Astrocyte (in vitro differentiated cells and primary cell): ENCODE measurements around the gene SCARF1. TPM values are rescaled to one million over a fixed set of nuclear protein-coding genes. Genes with fewer than 3 reads are reported as not detected.

Experiments
- DNase-seq: peaks from one replicate; pipeline ENCODE4 v3.0.0-alpha.2; 2010; ENCODE audit warnings: low read depth
- FAIRE-seq: peaks from 2 replicates; lab custom pipeline; 2011; peaks lifted over from hg19 to GRCh38; lab: Jason Lieb, UNC
- H2AFZ ChIP-seq: 2 replicates; pipeline ENCODE4 v1.6.0; 2012; ENCODE audit warnings: low read depth, low read length, inconsistent platforms
- H3K27ac ChIP-seq: 2 replicates; pipeline ENCODE4 v1.5.1; 2011; ENCODE audit warnings: low read depth, low read length, inconsistent platforms
- H3K27me3 ChIP-seq: 2 replicates; pipeline ENCODE4 v1.6.0; 2011; ENCODE audit warnings: low read length, inconsistent platforms; ENCODE audit not compliant: insufficient read depth
- H3K36me3 ChIP-seq: 2 replicates; pipeline ENCODE4 v1.5.1; 2011; ENCODE audit warnings: low read length, inconsistent platforms; ENCODE audit not compliant: insufficient read depth
- H3K4me1 ChIP-seq: 2 replicates; pipeline ENCODE4 v1.5.1; 2011; ENCODE audit warnings: low read length, inconsistent platforms; ENCODE audit not compliant: insufficient read depth
- H3K4me2 ChIP-seq: 2 replicates; pipeline ENCODE4 v1.6.0; 2012; ENCODE audit warnings: low read length, inconsistent platforms
- H3K4me3 ChIP-seq: 2 replicates; pipeline ENCODE4 v1.5.1; 2011; ENCODE audit warnings: low read depth, mild to moderate bottlenecking, low read length, inconsistent platforms; ENCODE audit not compliant: insufficient read depth
- H3K79me2 ChIP-seq: 2 replicates; pipeline ENCODE4 v1.6.0; 2012; ENCODE audit warnings: mild to moderate bottlenecking, low read length, inconsistent platforms; ENCODE audit not compliant: insufficient read depth
- H3K9ac ChIP-seq: 2 replicates; pipeline ENCODE4 v1.6.0; 2012; ENCODE audit warnings: mild to moderate bottlenecking, low read length, inconsistent platforms
- H3K9me3 ChIP-seq: 2 replicates; pipeline ENCODE4 v1.5.1; 2012; ENCODE audit warnings: low read depth, mild to moderate bottlenecking, low read length, inconsistent platforms; ENCODE audit not compliant: insufficient read depth
- H4K20me1 ChIP-seq: 2 replicates; pipeline ENCODE4 v1.6.0; 2012; ENCODE audit warnings: low read length, inconsistent platforms; ENCODE audit not compliant: insufficient read depth
- H3K27ac Mint-ChIP-seq: one replicate; pipeline ENCODE4 v1.8.0; 2021; ENCODE audit warnings: mild to moderate bottlenecking, mixed read lengths; ENCODE audit not compliant: unreplicated experiment
- H3K27me3 Mint-ChIP-seq: one replicate; pipeline ENCODE4 v1.8.0; 2021; ENCODE audit warnings: low read depth, mixed read lengths; ENCODE audit not compliant: unreplicated experiment
- H3K36me3 Mint-ChIP-seq: one replicate; pipeline ENCODE4 v1.8.0; 2021; ENCODE audit warnings: low read depth, mixed read lengths; ENCODE audit not compliant: unreplicated experiment
- H3K4me1 Mint-ChIP-seq: one replicate; pipeline ENCODE4 v1.8.0; 2021; ENCODE audit warnings: low read depth, mixed read lengths; ENCODE audit not compliant: unreplicated experiment
- H3K4me3 Mint-ChIP-seq: one replicate; pipeline ENCODE4 v1.8.0; 2021; ENCODE audit warnings: mild to moderate bottlenecking, moderate library complexity, mixed read lengths; ENCODE audit not compliant: unreplicated experiment
- H3K9me3 Mint-ChIP-seq: one replicate; pipeline ENCODE4 v1.8.0; 2021; ENCODE audit warnings: mild to moderate bottlenecking, mixed read lengths; ENCODE audit not compliant: unreplicated experiment
- EZH2 ChIP-seq: IDR thresholded peaks from 2 replicates; pipeline ENCODE4 v1.6.1; 2012; ENCODE audit warnings: mild to moderate bottlenecking, low read length, inconsistent platforms; ENCODE audit not compliant: insufficient read depth
- total RNA-seq: library from RNA; stranded (reverse); gene quantifications from 2 replicates; pipeline ENCODE4 v1.2.1, GENCODE V29; 2021
- TF ChIP-seq, protein P1 (sequence below): IDR thresholded peaks from 2 replicates; pipeline ENCODE4 v1.5.1; 2011; ENCODE audit warnings: low read depth, mild to moderate bottlenecking, inconsistent platforms, low read length, moderate library complexity; ENCODE audit not compliant: insufficient read depth

SCARF1 gene
- total RNA-seq, 1 donor from 2014 or later: 3.9 TPM

DNA sequence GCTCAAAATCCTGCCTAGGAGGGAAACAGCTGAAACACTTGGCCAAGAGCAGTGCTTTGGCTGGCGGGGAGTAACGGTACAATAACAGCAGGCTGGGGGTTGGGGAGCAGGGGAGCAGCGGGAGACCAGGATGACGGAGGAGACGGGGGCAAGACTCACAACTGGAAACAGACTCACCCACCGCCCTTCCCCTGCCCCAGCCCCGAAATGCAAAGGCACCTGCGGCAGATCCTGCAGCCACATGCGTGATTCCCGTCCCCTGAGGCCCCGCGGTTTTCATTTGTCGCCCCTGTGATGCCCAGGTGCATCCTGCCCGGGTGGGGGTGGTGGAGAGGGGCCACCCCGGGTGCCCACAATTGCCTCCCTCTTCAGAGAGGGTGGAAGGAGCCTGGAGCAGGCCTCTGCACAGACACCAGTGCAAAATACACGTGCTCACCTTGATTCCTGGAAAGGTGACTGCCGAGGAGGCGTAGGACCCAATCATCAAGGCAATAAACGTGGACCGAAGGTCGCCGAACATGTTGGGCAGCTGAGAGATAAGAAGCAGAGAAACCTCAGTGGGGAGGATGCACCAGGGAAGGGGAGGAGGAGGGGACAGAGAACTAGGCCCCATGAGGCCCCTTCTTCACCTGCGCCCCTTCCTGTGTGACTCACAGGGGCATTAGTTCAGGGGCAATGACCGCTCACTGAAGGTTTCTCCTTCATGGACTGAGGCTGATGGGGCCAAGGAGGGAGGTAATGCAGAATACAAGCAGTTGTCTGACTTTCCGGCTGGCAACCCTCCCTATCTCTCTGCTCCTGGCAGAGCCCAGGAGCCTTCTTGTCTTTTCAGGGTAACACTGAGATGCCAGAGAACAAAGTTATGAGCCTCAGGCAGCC is 52.5 kb downstream of the SCARF1 start:
- peaks cover 5% of the 10 kb centered on the region for H3K27me3 Mint-ChIP-seq
- Histone ChIP-seq H4K20me1 (peaks cover 4% of the 10 kb centered on the region), H2AFZ (no peak overlapping the region), H3K9me3 (no peaks in the 10 kb centered on the region), H3K27ac (no peak overlapping the region), H3K4me3 (no peak overlapping the region), H3K79me2 (no peaks in the 10 kb centered on the region), H3K4me1 (peaks cover 12% of the 10 kb centered on the region), H3K9ac (no peak overlapping the region), H3K27me3 (no peaks in the 10 kb centered on the region), H3K4me2 (no peak overlapping the region), H3K36me3 (no peaks in the 10 kb centered on the region)
- H3K36me3 Mint-ChIP-seq: peaks cover 5% of the 10 kb centered on the region
- H3K4me1 Mint-ChIP-seq: peaks cover 22% of the 10 kb centered on the region
- DNase-seq (no peak), FAIRE-seq (no peak)
- no peak overlapping the region for H3K27ac Mint-ChIP-seq
- TF ChIP-seq, protein P1, sequence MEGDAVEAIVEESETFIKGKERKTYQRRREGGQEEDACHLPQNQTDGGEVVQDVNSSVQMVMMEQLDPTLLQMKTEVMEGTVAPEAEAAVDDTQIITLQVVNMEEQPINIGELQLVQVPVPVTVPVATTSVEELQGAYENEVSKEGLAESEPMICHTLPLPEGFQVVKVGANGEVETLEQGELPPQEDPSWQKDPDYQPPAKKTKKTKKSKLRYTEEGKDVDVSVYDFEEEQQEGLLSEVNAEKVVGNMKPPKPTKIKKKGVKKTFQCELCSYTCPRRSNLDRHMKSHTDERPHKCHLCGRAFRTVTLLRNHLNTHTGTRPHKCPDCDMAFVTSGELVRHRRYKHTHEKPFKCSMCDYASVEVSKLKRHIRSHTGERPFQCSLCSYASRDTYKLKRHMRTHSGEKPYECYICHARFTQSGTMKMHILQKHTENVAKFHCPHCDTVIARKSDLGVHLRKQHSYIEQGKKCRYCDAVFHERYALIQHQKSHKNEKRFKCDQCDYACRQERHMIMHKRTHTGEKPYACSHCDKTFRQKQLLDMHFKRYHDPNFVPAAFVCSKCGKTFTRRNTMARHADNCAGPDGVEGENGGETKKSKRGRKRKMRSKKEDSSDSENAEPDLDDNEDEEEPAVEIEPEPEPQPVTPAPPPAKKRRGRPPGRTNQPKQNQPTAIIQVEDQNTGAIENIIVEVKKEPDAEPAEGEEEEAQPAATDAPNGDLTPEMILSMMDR: no peak
- TF ChIP-seq EZH2: no peak
- no peak overlapping the region for H3K4me3 Mint-ChIP-seq
- no peaks in the 10 kb centered on the region for H3K9me3 Mint-ChIP-seq

DNA sequence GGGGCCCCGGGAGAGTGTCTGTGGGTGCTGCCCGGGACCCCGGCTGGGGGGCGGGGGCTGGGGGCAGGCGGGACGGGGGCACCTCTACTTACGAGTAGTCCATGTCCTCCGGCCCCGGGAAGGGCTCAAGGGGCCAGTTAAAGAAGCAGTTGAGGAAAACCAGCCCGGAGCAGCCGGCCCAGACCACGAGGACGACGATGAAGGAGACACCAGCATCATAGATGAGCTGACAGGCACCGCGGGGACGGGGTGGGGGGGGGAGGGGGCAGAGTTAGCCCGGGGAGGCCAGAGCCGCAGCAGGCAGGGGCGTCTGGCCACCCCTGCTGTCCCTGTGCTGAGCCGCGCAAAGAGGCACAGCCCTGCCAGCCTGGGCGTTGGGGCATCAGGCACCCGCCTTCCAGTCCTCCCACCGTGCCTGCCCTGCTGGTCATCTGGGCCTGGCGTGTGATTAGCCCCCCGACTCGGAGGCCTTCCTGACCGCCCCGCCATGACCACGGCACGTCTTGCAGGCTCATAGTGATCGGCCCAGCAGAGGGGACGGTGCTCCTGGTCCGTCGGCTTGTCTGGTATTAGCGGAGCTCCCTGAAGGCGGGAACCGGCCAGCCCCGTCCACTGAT is 54.0 kb downstream of the SCARF1 start:
- no peaks in the 10 kb centered on the region for H3K27me3 ChIP-seq
- H3K4me2 ChIP-seq: no peak overlapping the region
- no peaks in the 10 kb centered on the region for H3K9me3 ChIP-seq
- no peaks in the 10 kb centered on the region for H3K36me3 ChIP-seq
- H3K27me3 Mint-ChIP-seq: peaks cover 5% of the 10 kb centered on the region
- no peaks in the 10 kb centered on the region for H3K79me2 ChIP-seq
- no peak overlapping the region for H3K4me3 Mint-ChIP-seq
- DNase-seq (no peak), FAIRE-seq (no peak)
- peaks cover 19% of the 10 kb centered on the region for H3K4me1 ChIP-seq
- no peak overlapping the region for H2AFZ ChIP-seq
- H3K36me3 Mint-ChIP-seq: peaks cover 5% of the 10 kb centered on the region
- no peak overlapping the region for H3K27ac Mint-ChIP-seq
- no peaks in the 10 kb centered on the region for H3K9me3 Mint-ChIP-seq
- peaks cover 4% of the 10 kb centered on the region for H4K20me1 ChIP-seq
- peaks cover 26% of the 10 kb centered on the region for H3K4me1 Mint-ChIP-seq
- H3K4me3 ChIP-seq: no peak overlapping the region
- no peak for TF ChIP-seq EZH2
- TF ChIP-seq, protein P1: no peak
- H3K27ac ChIP-seq: no peak overlapping the region
- no peak overlapping the region for H3K9ac ChIP-seq
